HCT116 (cell line): Measurements from ENCODE around the gene KRTCAP3. TPM values are rescaled to one million over a fixed set of nuclear protein-coding genes. Genes with fewer than 3 reads are reported as not detected.
A peak's percentile ranks its signal among the peaks of the same experiment; 100 is the strongest.

Experiments
- ATAC-seq: fragments of 200-7000 bp; cut with Tn5 transposase; 2 replicates; pipeline ENCODE4 v1.9.1; 2020; ENCODE audit warnings: mild to moderate bottlenecking, moderate library complexity
- BruUV-seq: library from RNA; stranded (reverse); fragments of 400-500 nt; replicated peaks from 2 replicates; lab custom pipeline; 2021; lab: Mats Ljungman, UMichigan
- CTCF ChIA-PET: fragments of 300-600 bp; sonication (Branson Sonifier 250); formaldehyde crosslinking; loops from one replicate; lab custom pipeline; 2021; ENCODE audit warnings: antibody characterized with exemption; lab: Charles Lee
- POLR2A ChIA-PET: fragments of 300-600, 350-600 bp; sonication (Branson Sonifier 250); formaldehyde crosslinking; loops from one replicate; lab custom pipeline; 2021; ENCODE audit warnings: antibody characterized with exemption; lab: Charles Lee
- RAD21 ChIA-PET, 2 experiments: fragments of 300-600 bp; sonication (Branson Sonifier 250); formaldehyde crosslinking; loops; one replicate each; lab custom pipeline; 2023; ENCODE audit warnings: low total read pairs in 2 of 2; ENCODE audit not compliant: uncharacterized antibody in 2 of 2, unreplicated experiment in 2 of 2, low non-redundant PET in 1 of 2; lab: Charles Lee
- DNase-seq: peaks from one replicate; pipeline ENCODE4 v3.0.0-alpha.2; 2010; ENCODE audit warnings: low read depth, low spot score
- H2AFZ ChIP-seq: fragments of 200-600 bp; shearing (Covaris generic), sonication (generic); 2 replicates; pipeline ENCODE4 v1.6.1; 2017; ENCODE audit warnings: low read depth, mixed run types, mixed read lengths, antibody characterized with exemption, low read length; ENCODE audit not compliant: poor library complexity, severe bottlenecking
- H3K27ac ChIP-seq: 2 replicates; pipeline ENCODE4 v1.5.1; 2012; ENCODE audit warnings: low read depth, low read length
- H3K27me3 ChIP-seq: fragments of 200-600 bp; sonication (generic); 2 replicates; pipeline ENCODE4 v1.6.1; 2016; ENCODE audit warnings: mixed run types, low read length, mixed read lengths; ENCODE audit not compliant: insufficient read depth
- H3K36me3 ChIP-seq, 2 experiments: fragments of 200-500 bp in 1 of 2; fragments of 200-600 bp in 1 of 2; sonication (Bioruptor generic) in 1 of 2; sonication (generic) in 1 of 2; 2 replicates each; pipeline versions ENCODE4 v1.5.1 to v1.6.1; 2014 to 2016; ENCODE audit warnings: low read length in 2 of 2, inconsistent platforms in 1 of 2, mixed read lengths in 1 of 2, mixed run types in 1 of 2; ENCODE audit not compliant: insufficient read depth in 2 of 2, control insufficient read depth in 1 of 2
- H3K4me1 ChIP-seq, 2 experiments: fragments of 200-600 bp in 1 of 2; sonication (generic) in 1 of 2; 2 replicates each; pipeline versions ENCODE4 v1.5.1 to v1.6.1; 2012 to 2017; ENCODE audit warnings: low read length in 2 of 2, inconsistent platforms in 1 of 2, mild to moderate bottlenecking in 1 of 2, mixed read lengths in 1 of 2, mixed run types in 1 of 2, moderate library complexity in 1 of 2; ENCODE audit not compliant: insufficient read depth in 2 of 2, control insufficient read depth in 1 of 2
- H3K4me2 ChIP-seq: fragments of 200-600 bp; sonication (generic); 2 replicates; pipeline ENCODE4 v1.6.1; 2017; ENCODE audit warnings: mixed run types, low read length, mixed read lengths
- H3K4me3 ChIP-seq, 2 experiments: fragments of 200-600 bp in 1 of 2; sonication (generic) in 1 of 2; replicated peaks in 1 of 2; 2 replicates each; pipeline ENCODE4 v1.5.1; 2011 to 2016; ENCODE audit warnings: low read length in 2 of 2, control low read depth in 1 of 2, low read depth in 1 of 2, mild to moderate bottlenecking in 1 of 2, mixed read lengths in 1 of 2, mixed run types in 1 of 2
- H3K79me2 ChIP-seq: fragments of 200-600 bp; sonication (generic); 2 replicates; pipeline ENCODE4 v1.6.1; 2017; ENCODE audit warnings: mild to moderate bottlenecking, mixed run types, low read length, moderate library complexity, mixed read lengths; ENCODE audit not compliant: insufficient read depth
- H3K9ac ChIP-seq: fragments of 200-600 bp; sonication (generic); 2 replicates; pipeline ENCODE4 v1.6.1; 2016; ENCODE audit warnings: low read length, mixed read lengths
- H3K9me2 ChIP-seq: fragments of 200-600 bp; sonication (generic), shearing (Covaris generic); 2 replicates; pipeline ENCODE4 v1.6.1; 2017; ENCODE audit warnings: mixed run types, mild to moderate bottlenecking, moderate library complexity; ENCODE audit not compliant: insufficient read depth
- H3K9me3 ChIP-seq, 2 experiments: fragments of 200-500 bp in 1 of 2; fragments of 200-600 bp in 1 of 2; sonication (Bioruptor generic) in 1 of 2; sonication (generic) in 1 of 2; 2 replicates each; pipeline ENCODE4 v1.6.1; 2014 to 2017; ENCODE audit warnings: low read length in 2 of 2, mixed read lengths in 2 of 2, inconsistent platforms in 1 of 2, low read depth in 1 of 2, mild to moderate bottlenecking in 1 of 2, mixed run types in 1 of 2, moderate library complexity in 1 of 2; ENCODE audit not compliant: control insufficient read depth in 1 of 2, insufficient read depth in 1 of 2
- H4K20me1 ChIP-seq: fragments of 200-600 bp; sonication (generic), shearing (Covaris generic); 2 replicates; pipeline ENCODE4 v1.6.1; 2017; ENCODE audit warnings: mixed run types, mild to moderate bottlenecking, moderate library complexity; ENCODE audit not compliant: insufficient read depth
- ELF1 ChIP-seq: IDR thresholded peaks from 2 replicates; pipeline ENCODE4 v1.6.1; 2012; ENCODE audit warnings: low read depth, borderline replicate concordance
- EZH2 ChIP-seq: fragments of 200-600 bp; sonication (generic); IDR thresholded peaks from 2 replicates; pipeline ENCODE4 v1.6.1; 2017; ENCODE audit warnings: antibody characterized with exemption, mixed run types
- EZH2phosphoT487 ChIP-seq: fragments of 200-600 bp; IDR thresholded peaks from 2 replicates; pipeline ENCODE4 v1.6.1; 2018; ENCODE audit warnings: antibody characterized with exemption, borderline replicate concordance
- JUND ChIP-seq: IDR thresholded peaks from 2 replicates; pipeline ENCODE4 v1.6.1; 2012
- TCF7L2 ChIP-seq: IDR thresholded peaks from 2 replicates; pipeline ENCODE4 v1.7.0; 2011; ENCODE audit warnings: borderline replicate concordance, inconsistent platforms; ENCODE audit not compliant: insufficient read depth, insufficient read length; ENCODE audit errors: extremely low read depth
- YY1 ChIP-seq: IDR thresholded peaks from 2 replicates; pipeline ENCODE4 v1.6.1; 2011; ENCODE audit warnings: low read length, low read depth, moderate library complexity, mild to moderate bottlenecking; ENCODE audit not compliant: insufficient replicate concordance; ENCODE audit errors: extremely low read depth
- ZNF274 ChIP-seq: fragments of 200-500 bp; sonication (Bioruptor generic); IDR thresholded peaks from 2 replicates; pipeline ENCODE4 v1.6.1; 2014; ENCODE audit warnings: mild to moderate bottlenecking, low read depth, low read length, inconsistent platforms
- intact Hi-C: fragments of 100-400 bp; cut with micrococcal nuclease; formaldehyde crosslinking; loops from 2 replicates; pipeline ENCODE4 v1.10.0; 2022
- total RNA-seq: library from RNA; stranded (reverse); gene quantifications from one replicate; pipeline ENCODE4 v1.2.1, GENCODE V29; 2021; ENCODE audit not compliant: unreplicated experiment
- TF ChIP-seq, protein P1 (sequence below): IDR thresholded peaks from 2 replicates; pipeline ENCODE4 v1.6.1; 2012
- TF ChIP-seq, protein P2 (sequence below), 3 experiments: fragments of 200-600 bp in 1 of 3; sonication (generic) in 1 of 3; IDR thresholded peaks in 2 of 3; conservative IDR thresholded peaks in 1 of 3; 2 replicates each; pipeline ENCODE4 v1.5.1; 2012 to 2017; ENCODE audit warnings: low read depth in 2 of 3, low read length in 2 of 3, antibody characterized with exemption in 1 of 3, borderline replicate concordance in 1 of 3, control low read depth in 1 of 3, mild to moderate bottlenecking in 1 of 3, mixed read lengths in 1 of 3, mixed run types in 1 of 3, moderate library complexity in 1 of 3; ENCODE audit not compliant: insufficient read depth in 1 of 3
- TF ChIP-seq, protein P3 (sequence below): IDR thresholded peaks from 2 replicates; pipeline ENCODE4 v1.6.1; 2012
- TF ChIP-seq, protein P4 (sequence below): IDR thresholded peaks from 2 replicates; pipeline ENCODE4 v1.6.1; 2011; ENCODE audit warnings: mild to moderate bottlenecking, low read length, moderate library complexity; ENCODE audit not compliant: insufficient replicate concordance; ENCODE audit errors: extremely low read depth
- TF ChIP-seq, protein P5 (sequence below): IDR thresholded peaks from 2 replicates; pipeline ENCODE4 v1.6.1; 2012; ENCODE audit warnings: low read depth

KRTCAP3 gene
- total RNA-seq, 1 experiment from 2014 or later = 65.7 TPM

DNA sequence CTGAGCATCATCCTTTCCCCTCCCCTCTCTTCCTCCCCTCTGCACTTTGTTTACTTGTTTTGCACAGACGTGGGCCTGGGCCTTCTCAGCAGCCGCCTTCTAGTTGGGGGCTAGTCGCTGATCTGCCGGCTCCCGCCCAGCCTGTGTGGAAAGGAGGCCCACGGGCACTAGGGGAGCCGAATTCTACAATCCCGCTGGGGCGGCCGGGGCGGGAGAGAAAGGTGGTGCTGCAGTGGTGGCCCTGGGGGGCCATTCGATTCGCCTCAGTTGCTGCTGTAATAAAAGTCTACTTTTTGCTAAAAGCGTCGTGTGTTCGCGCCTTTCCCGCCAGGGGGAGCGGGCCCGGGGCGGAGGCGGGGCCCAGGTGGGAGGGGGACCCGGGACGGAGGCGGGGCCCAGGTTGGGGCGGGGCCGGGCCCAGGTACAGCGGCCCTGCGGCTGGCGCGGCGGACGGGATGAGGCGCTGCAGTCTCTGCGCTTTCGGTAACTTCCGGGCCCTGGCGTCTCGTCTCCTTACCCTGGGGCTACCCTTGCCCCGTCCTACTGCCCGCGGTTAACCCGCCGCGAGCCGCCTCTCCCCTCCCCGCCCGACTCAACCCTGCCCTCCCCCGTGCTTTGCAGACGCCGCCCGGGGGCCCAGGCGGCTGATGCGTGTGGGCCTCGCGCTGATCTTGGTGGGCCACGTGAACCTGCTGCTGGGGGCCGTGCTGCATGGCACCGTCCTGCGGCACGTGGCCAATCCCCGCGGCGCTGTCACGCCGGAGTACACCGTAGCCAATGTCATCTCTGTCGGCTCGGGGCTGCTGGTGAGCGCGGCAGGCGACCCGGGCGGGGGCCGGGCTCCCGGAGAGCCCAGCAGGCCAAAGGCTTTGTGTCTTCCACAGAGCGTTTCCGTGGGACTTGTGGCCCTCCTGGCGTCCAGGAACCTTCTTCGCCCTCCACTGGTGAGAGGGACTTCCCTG is at the start of gene KRTCAP3 (continued):
- TF ChIP-seq, protein P1, sequence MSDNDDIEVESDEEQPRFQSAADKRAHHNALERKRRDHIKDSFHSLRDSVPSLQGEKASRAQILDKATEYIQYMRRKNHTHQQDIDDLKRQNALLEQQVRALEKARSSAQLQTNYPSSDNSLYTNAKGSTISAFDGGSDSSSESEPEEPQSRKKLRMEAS = peak; percentile 96
- no peak for TF ChIP-seq ZNF274
- TF ChIP-seq, protein P2, sequence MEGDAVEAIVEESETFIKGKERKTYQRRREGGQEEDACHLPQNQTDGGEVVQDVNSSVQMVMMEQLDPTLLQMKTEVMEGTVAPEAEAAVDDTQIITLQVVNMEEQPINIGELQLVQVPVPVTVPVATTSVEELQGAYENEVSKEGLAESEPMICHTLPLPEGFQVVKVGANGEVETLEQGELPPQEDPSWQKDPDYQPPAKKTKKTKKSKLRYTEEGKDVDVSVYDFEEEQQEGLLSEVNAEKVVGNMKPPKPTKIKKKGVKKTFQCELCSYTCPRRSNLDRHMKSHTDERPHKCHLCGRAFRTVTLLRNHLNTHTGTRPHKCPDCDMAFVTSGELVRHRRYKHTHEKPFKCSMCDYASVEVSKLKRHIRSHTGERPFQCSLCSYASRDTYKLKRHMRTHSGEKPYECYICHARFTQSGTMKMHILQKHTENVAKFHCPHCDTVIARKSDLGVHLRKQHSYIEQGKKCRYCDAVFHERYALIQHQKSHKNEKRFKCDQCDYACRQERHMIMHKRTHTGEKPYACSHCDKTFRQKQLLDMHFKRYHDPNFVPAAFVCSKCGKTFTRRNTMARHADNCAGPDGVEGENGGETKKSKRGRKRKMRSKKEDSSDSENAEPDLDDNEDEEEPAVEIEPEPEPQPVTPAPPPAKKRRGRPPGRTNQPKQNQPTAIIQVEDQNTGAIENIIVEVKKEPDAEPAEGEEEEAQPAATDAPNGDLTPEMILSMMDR (IDR thresholded peaks at IDR 0.05 in 2 of 3, conservative IDR thresholded peaks at IDR 0.05 in 1 of 3; ENCODE audit: borderline replicate concordance in 1 of 3, insufficient read depth in 1 of 3, low read depth in 2 of 3, low read length in 2 of 3) = peak; percentile 39 to 55 (median 48); a peak in 5 of 6 replicates
- TF ChIP-seq TCF7L2 = no peak

DNA sequence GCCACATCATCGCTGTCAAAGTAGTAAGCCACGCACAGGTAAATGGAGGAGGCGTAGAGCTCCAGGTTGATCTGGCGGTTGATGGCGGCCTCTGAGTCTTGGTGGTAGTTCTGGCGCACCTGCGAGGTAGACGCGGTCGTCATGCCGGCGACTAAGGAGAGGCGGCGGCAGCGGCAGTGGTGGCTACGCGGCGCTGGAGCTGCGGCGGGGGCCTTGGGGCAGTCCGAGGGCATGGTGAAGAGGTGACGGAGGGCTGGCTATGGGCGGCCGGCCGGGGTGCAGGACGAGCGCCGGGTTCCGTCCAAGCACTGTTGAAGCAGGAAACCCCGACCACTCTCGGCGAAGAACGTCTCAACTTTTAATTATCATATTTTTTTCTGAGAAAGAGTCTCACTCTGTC is 49.0 kb upstream of the KRTCAP3 start:
- ATAC-seq (no peak), DNase-seq (no peak)
- H3K79me2 ChIP-seq = peaks cover 100% of the 10 kb centered on the region
- no peak overlapping the region for H3K9ac ChIP-seq
- no peak overlapping the region for H3K4me2 ChIP-seq
- H3K4me1 ChIP-seq = peaks cover 2 to 4% of the 10 kb centered on the region in 2 experiments; a peak in 2 of 4 replicates
- CTCF ChIA-PET = no interaction called here
- H4K20me1 ChIP-seq = peaks cover 25% of the 10 kb centered on the region; the same call in 1 of the 2 replicates
- no peak overlapping the region for H2AFZ ChIP-seq
- no peaks in the 10 kb centered on the region for H3K9me3 ChIP-seq
- BruUV-seq = no TSS peak
- no peak overlapping the region for H3K4me3 ChIP-seq
- no peaks in the 10 kb centered on the region for H3K27me3 ChIP-seq
- H3K9me2 ChIP-seq = no peaks in the 10 kb centered on the region
- intact Hi-C loops = no loop called here
- peaks cover 7 to 16% of the 10 kb centered on the region in 2 experiments; a peak in 2 of 4 replicates for H3K36me3 ChIP-seq
- H3K27ac ChIP-seq = no peak overlapping the region
- RAD21 ChIA-PET = no interaction called here
- POLR2A ChIA-PET = no interaction called here
- TF ChIP-seq EZH2phosphoT487 = no peak
- TF ChIP-seq, protein P3, sequence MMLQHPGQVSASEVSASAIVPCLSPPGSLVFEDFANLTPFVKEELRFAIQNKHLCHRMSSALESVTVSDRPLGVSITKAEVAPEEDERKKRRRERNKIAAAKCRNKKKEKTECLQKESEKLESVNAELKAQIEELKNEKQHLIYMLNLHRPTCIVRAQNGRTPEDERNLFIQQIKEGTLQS = no peak
- TF ChIP-seq TCF7L2 = no peak
- TF ChIP-seq, protein P4, sequence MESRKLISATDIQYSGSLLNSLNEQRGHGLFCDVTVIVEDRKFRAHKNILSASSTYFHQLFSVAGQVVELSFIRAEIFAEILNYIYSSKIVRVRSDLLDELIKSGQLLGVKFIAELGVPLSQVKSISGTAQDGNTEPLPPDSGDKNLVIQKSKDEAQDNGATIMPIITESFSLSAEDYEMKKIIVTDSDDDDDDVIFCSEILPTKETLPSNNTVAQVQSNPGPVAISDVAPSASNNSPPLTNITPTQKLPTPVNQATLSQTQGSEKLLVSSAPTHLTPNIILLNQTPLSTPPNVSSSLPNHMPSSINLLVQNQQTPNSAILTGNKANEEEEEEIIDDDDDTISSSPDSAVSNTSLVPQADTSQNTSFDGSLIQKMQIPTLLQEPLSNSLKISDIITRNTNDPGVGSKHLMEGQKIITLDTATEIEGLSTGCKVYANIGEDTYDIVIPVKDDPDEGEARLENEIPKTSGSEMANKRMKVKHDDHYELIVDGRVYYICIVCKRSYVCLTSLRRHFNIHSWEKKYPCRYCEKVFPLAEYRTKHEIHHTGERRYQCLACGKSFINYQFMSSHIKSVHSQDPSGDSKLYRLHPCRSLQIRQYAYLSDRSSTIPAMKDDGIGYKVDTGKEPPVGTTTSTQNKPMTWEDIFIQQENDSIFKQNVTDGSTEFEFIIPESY = no peak
- TF ChIP-seq YY1 = no peak
- TF ChIP-seq ELF1 = no peak
- TF ChIP-seq EZH2 = no peak
- no peak for TF ChIP-seq JUND
- TF ChIP-seq, protein P5, sequence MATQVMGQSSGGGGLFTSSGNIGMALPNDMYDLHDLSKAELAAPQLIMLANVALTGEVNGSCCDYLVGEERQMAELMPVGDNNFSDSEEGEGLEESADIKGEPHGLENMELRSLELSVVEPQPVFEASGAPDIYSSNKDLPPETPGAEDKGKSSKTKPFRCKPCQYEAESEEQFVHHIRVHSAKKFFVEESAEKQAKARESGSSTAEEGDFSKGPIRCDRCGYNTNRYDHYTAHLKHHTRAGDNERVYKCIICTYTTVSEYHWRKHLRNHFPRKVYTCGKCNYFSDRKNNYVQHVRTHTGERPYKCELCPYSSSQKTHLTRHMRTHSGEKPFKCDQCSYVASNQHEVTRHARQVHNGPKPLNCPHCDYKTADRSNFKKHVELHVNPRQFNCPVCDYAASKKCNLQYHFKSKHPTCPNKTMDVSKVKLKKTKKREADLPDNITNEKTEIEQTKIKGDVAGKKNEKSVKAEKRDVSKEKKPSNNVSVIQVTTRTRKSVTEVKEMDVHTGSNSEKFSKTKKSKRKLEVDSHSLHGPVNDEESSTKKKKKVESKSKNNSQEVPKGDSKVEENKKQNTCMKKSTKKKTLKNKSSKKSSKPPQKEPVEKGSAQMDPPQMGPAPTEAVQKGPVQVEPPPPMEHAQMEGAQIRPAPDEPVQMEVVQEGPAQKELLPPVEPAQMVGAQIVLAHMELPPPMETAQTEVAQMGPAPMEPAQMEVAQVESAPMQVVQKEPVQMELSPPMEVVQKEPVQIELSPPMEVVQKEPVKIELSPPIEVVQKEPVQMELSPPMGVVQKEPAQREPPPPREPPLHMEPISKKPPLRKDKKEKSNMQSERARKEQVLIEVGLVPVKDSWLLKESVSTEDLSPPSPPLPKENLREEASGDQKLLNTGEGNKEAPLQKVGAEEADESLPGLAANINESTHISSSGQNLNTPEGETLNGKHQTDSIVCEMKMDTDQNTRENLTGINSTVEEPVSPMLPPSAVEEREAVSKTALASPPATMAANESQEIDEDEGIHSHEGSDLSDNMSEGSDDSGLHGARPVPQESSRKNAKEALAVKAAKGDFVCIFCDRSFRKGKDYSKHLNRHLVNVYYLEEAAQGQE = no peak
